ENCODE measurements around the gene TBC1D22A.

- TF ChIP-seq POLR2A (IDR thresholded peaks at IDR 0.05) (no peak), CTCF (IDR thresholded peaks at IDR 0.05 in 4 of 5, conservative IDR thresholded peaks at IDR 0.05 in 1 of 5) (no peak)
Observed at GRCh38 chr22:47165338-47166032, 403.0 kb downstream of the TBC1D22A start.

Data from gastrocnemius medialis (tissue), 4 donors.